GM19351 (cell line): ENCODE data around the gene NAXD.
"Not testable (repeated sequence)": the region's sequence is repeated elsewhere in the genome, so short reads cannot be mapped to it uniquely, and the experiment has no call there.

Experiments
- ATAC-seq: cut with Tn5 transposase; IDR thresholded peaks from one replicate; pipeline ENCODE4 v1.9.1; 2021; ENCODE audit warnings: mild to moderate bottlenecking, moderate library complexity; ENCODE audit not compliant: unreplicated experiment

The NAXD gene

GRCh38 chr13:110593430-110594130 lies 21.8 kb upstream of the NAXD start:
- ATAC-seq = peak; percentile 91

- ATAC-seq = no peak
These were observed 18.2 kb upstream of the NAXD start for GRCh38 chr13:110597041-110597689.

DNA sequence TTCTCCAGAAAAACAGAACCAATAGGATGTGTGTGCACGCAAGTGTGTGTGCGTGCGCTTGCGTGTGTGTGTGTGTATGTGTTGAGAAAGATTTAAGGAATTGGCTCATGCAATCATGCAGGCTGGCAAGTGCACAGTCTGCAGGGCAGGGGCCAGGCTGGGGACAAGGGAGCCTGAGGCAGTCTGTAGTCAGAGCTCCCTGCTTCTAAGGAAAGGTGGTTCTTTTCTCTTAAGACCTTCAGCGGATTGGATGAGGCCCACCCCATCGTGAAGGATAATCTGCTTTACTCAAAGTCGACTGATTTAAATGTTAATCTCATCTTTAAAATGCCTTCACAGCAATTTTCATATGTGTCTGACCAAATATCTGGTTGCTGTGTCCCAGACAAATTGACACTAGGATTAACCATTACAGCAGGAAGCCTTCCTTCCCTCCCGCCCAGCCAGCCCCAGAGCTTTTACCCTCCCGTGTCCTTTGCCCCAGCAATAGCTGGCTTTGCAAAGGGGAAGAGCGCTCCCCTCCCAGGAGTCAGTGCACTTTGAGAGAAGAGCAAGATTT lies 15.0 kb upstream of the NAXD start:
- ATAC-seq = no peak

GRCh38 chr13:110600980-110601379 lies 14.4 kb upstream of the NAXD start:
- ATAC-seq = no peak

- no peak for ATAC-seq
These were observed 10.2 kb upstream of the NAXD start for GRCh38 chr13:110605132-110605531.

DNA sequence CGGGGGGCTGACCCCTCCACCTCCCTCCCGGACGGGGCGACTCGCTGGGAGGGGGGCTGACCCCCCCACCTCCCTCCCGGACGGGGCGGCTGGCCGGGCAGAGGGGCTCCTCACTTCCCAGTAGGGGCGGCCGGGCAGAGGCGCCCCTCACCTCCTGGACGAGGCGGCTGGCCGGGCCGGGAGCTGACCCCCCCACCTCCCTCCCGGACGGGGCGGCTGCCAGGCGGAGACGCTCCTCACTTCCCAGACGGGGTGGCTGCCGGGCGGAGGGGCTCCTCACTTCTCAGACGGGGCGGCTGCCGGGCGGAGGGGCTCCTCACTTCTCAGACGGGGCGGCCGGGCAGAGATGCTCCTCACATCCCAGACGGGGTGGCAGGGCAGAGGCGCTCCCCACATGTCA lies 9.1 kb upstream of the NAXD start:
- ATAC-seq = not testable (repeated sequence)

GRCh38 chr13:110607675-110608224 lies 7.6 kb upstream of the NAXD start:
- no peak for ATAC-seq

- ATAC-seq = peak; percentile 51
These were observed 4.3 kb upstream of the NAXD start for GRCh38 chr13:110610955-110611595.

- no peak for ATAC-seq
These were observed 382 bp upstream of the NAXD start for GRCh38 chr13:110615005-110615321.

DNA sequence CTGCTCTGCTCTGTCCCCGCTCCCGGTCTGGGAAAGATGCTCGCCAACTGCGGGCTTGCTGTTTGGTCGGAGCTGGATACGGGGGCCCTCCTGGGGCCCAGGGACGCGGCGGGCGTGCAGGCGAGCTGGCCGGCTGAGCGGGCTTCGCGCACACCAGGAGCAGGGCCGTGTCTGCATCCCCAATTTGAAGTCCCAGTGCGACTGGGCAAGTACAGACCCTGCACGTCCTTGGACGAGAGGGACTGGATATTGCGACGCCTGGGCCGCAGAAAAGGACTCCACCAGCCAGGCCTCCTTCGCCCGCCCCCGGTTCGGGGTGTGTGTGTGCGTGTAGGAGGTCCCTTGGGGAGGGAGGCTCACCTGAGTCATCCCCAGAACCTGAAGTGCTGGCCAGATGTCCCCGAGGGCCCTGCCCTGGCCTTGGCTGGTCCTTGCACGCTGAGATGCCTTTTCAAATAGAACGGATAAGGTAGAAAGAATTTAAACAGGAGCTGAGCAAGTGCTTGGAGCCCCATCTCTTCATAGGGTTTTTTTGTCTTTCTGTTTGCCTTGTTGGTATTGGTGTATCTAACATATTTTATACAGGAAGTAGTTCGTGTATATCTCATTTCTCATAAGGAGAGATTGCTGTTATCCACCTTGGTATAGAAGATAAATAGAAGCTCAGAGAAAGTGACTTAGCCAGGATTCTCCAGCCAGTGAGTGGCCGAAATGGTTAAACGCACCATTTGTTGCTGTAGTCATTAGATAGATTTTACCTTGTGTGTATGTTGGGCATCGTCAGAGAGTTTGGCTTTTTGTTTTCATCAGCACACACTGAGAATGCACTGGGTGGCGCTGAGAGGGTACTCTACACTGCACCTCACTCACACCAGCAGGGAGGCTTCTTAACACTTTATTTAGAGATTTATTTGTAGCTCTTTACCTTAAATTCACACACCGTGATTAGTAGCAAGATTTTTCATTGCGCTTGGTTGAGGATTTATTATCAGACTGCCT lies 1.1 kb downstream of the NAXD start:
- peak; percentile 58 for ATAC-seq

- ATAC-seq = no peak
These were observed 2.2 kb downstream of the NAXD start for GRCh38 chr13:110617321-110618072.

- ATAC-seq = no peak
These were observed 2.8 kb downstream of the NAXD start for GRCh38 chr13:110618167-110618566.

GRCh38 chr13:110618780-110619179 lies 3.4 kb downstream of the NAXD start:
- no peak for ATAC-seq

GRCh38 chr13:110620596-110620995 lies 5.3 kb downstream of the NAXD start:
- no peak for ATAC-seq

- no peak for ATAC-seq
These were observed 9.7 kb downstream of the NAXD start for GRCh38 chr13:110624766-110625756.

GRCh38 chr13:110625771-110626321 lies 10.5 kb downstream of the NAXD start:
- no peak for ATAC-seq

DNA sequence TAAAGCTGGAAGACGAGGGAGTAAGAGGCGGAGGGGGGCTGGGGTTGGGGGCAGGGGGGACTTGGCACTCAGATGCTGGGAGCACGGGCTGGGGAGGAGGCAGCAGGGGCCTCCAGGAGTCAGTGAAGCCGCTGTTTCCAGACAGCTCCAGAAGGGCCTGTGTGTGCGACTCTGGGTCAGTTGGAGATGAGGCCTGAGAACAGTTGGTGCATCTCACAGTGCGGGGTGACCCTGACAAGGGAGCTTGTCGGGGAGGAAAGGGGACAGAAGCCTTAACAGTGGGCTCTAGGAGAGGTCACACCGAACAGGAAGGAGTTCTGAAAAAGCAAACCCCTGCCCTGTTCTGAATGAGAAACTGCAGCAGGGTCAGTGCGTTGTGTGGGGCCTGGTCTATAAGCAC lies 11.2 kb downstream of the NAXD start:
- no peak for ATAC-seq

DNA sequence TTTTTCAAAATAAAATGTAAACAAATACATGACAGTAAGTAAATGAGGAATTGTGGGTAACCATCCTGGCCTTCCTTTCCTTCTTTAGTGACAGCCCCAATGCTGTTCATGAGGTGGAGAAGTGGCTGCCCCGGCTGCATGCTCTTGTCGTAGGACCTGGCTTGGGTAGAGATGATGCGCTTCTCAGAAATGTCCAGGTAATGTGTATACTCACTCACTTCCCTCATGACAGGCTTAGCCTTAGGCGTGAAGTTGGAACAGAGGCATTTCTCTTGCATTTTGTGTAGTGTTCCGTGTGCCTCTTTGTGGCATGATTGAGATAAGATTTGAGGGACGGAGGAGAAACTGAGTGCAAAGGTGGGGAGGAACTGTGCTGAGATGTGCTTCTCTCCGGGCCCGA lies 12.0 kb downstream of the NAXD start:
- ATAC-seq = no peak
